H9 (cell line): ENCODE measurements around the gene INCENP. TPM values are rescaled to one million over a fixed set of nuclear protein-coding genes. Genes with fewer than 3 reads are reported as not detected.

ENCODE experiments used
- DNase-seq: peaks from one replicate; pipeline ENCODE4 v3.0.0-alpha.2; 2017
- H2AFZ ChIP-seq: one replicate; pipeline ENCODE4 v1.6.1; 2013; ENCODE audit warnings: mild to moderate bottlenecking, low read length, control low read depth, moderate library complexity
- H2AK5ac ChIP-seq: 2 replicates; pipeline ENCODE4 v1.6.1; 2013; ENCODE audit warnings: low read length, control low read depth, mixed read lengths; ENCODE audit not compliant: insufficient read length
- H2BK120ac ChIP-seq: one replicate; pipeline ENCODE4 v1.6.1; 2013; ENCODE audit warnings: low read depth, mild to moderate bottlenecking, low read length, control low read depth, inconsistent platforms; ENCODE audit not compliant: poor library complexity, severe bottlenecking
- H2BK12ac ChIP-seq: 2 replicates; pipeline ENCODE4 v1.6.1; 2013; ENCODE audit warnings: low read length, control low read depth, mixed read lengths, low read depth; ENCODE audit not compliant: insufficient read length
- H2BK15ac ChIP-seq: 2 replicates; pipeline ENCODE4 v1.6.1; 2013; ENCODE audit warnings: low read depth, low read length, control low read depth
- H2BK20ac ChIP-seq: one replicate; pipeline ENCODE4 v1.6.1; 2013; ENCODE audit warnings: low read depth, mild to moderate bottlenecking, low read length, control low read depth, inconsistent platforms; ENCODE audit not compliant: poor library complexity, severe bottlenecking
- H2BK5ac ChIP-seq: 2 replicates; pipeline ENCODE4 v1.6.1; 2013; ENCODE audit warnings: low read length, control low read depth, mixed read lengths; ENCODE audit not compliant: insufficient read length
- H3K14ac ChIP-seq: 2 replicates; pipeline ENCODE4 v1.6.1; 2013; ENCODE audit warnings: low read length, control low read depth; ENCODE audit not compliant: insufficient read depth
- H3K18ac ChIP-seq: 2 replicates; pipeline ENCODE4 v1.6.1; 2013; ENCODE audit warnings: low read depth, mild to moderate bottlenecking, mixed read lengths, low read length, control low read depth; ENCODE audit not compliant: insufficient read length
- H3K23ac ChIP-seq: 2 replicates; pipeline ENCODE4 v1.6.1; 2013; ENCODE audit warnings: low read length, control low read depth, mixed read lengths, low read depth; ENCODE audit not compliant: insufficient read length
- H3K23me2 ChIP-seq: 2 replicates; pipeline ENCODE4 v1.6.1; 2013; ENCODE audit warnings: low read depth, mild to moderate bottlenecking, mixed read lengths, low read length, control low read depth; ENCODE audit not compliant: insufficient read length, poor library complexity, severe bottlenecking
- H3K27ac ChIP-seq: 2 replicates; pipeline ENCODE4 v1.5.1; 2013; ENCODE audit warnings: low read length, control low read depth, mixed read lengths, low read depth; ENCODE audit not compliant: insufficient read length
- H3K27me3 ChIP-seq: 2 replicates; pipeline ENCODE4 v1.6.1; 2013; ENCODE audit warnings: low read length, control low read depth, inconsistent platforms; ENCODE audit not compliant: insufficient read depth
- H3K4ac ChIP-seq: 2 replicates; pipeline ENCODE4 v1.6.1; 2013; ENCODE audit warnings: low read depth, mild to moderate bottlenecking, control low read depth, inconsistent platforms, low read length, moderate library complexity
- H3K4me1 ChIP-seq: 2 replicates; pipeline ENCODE4 v1.6.1; 2013; ENCODE audit warnings: low read length, control low read depth, inconsistent platforms; ENCODE audit not compliant: insufficient read depth
- H3K4me2 ChIP-seq: 2 replicates; pipeline ENCODE4 v1.6.1; 2013; ENCODE audit warnings: low read length, control low read depth, mixed read lengths; ENCODE audit not compliant: insufficient read length, insufficient read depth
- H3K56ac ChIP-seq: 2 replicates; pipeline ENCODE4 v1.6.1; 2013; ENCODE audit warnings: low read depth, mild to moderate bottlenecking, mixed read lengths, low read length, control low read depth; ENCODE audit not compliant: insufficient read length
- H3K79me1 ChIP-seq: 2 replicates; pipeline ENCODE4 v1.6.1; 2013; ENCODE audit warnings: low read depth, mild to moderate bottlenecking, moderate library complexity, low read length, control low read depth, inconsistent platforms; ENCODE audit not compliant: insufficient read depth, poor library complexity, severe bottlenecking
- H3K79me2 ChIP-seq: 2 replicates; pipeline ENCODE4 v1.6.1; 2013; ENCODE audit warnings: low read length, control low read depth, inconsistent platforms; ENCODE audit not compliant: insufficient read depth
- H3K9ac ChIP-seq: 2 replicates; pipeline ENCODE4 v1.6.1; 2013; ENCODE audit warnings: low read length, control low read depth, mixed read lengths; ENCODE audit not compliant: insufficient read length; ENCODE audit errors: extremely low read depth
- H3K9me3 ChIP-seq: one replicate; pipeline ENCODE4 v1.6.1; 2013; ENCODE audit warnings: low read depth, low read length, inconsistent platforms; ENCODE audit not compliant: control insufficient read depth
- H3T11ph ChIP-seq: one replicate; pipeline ENCODE4 v1.6.1; 2013; ENCODE audit warnings: mild to moderate bottlenecking, low read length, control low read depth, inconsistent platforms
- H4K20me1 ChIP-seq: one replicate; pipeline ENCODE4 v1.6.1; 2013; ENCODE audit not compliant: control insufficient read depth, insufficient read length, insufficient read depth
- H4K5ac ChIP-seq: 2 replicates; pipeline ENCODE4 v1.6.1; 2013; ENCODE audit warnings: low read depth, mild to moderate bottlenecking, mixed read lengths, low read length, control low read depth; ENCODE audit not compliant: insufficient read length
- H4K8ac ChIP-seq: replicated peaks from 2 replicates; pipeline ENCODE4 v1.6.1; 2013; ENCODE audit warnings: low read length, control low read depth, mixed read lengths, low read depth; ENCODE audit not compliant: insufficient read length
- H4K91ac ChIP-seq: 2 replicates; pipeline ENCODE4 v1.6.1; 2013; ENCODE audit warnings: low read depth, mild to moderate bottlenecking, moderate library complexity, mixed read lengths, low read length, control low read depth; ENCODE audit not compliant: insufficient read length
- H3K27ac Mint-ChIP-seq, 3 experiments: 2 replicates in 2 of 3; 3 replicates in 1 of 3; pipeline ENCODE4 v1.8.0; 2020 to 2021; ENCODE audit warnings: mixed read lengths in 3 of 3, mild to moderate bottlenecking in 1 of 3, moderate library complexity in 1 of 3
- H3K27me3 Mint-ChIP-seq: 2 replicates; pipeline ENCODE4 v1.8.0; 2021; ENCODE audit warnings: low read depth, mild to moderate bottlenecking, moderate library complexity, mixed read lengths
- H3K36me3 Mint-ChIP-seq, 3 experiments: 2 replicates in 2 of 3; 3 replicates in 1 of 3; pipeline ENCODE4 v1.8.0; 2020 to 2021; ENCODE audit warnings: low read depth in 3 of 3, mixed read lengths in 3 of 3; ENCODE audit not compliant: insufficient read depth in 1 of 3
- H3K4me1 Mint-ChIP-seq, 2 experiments: 2 replicates each; pipeline ENCODE4 v1.8.0; 2020; ENCODE audit warnings: mixed read lengths in 2 of 2
- H3K4me3 Mint-ChIP-seq, 2 experiments: 2 replicates in 1 of 2; 3 replicates in 1 of 2; pipeline ENCODE4 v1.8.0; 2020 to 2021; ENCODE audit warnings: mild to moderate bottlenecking in 2 of 2, mixed read lengths in 2 of 2, moderate library complexity in 1 of 2
- H3K9me3 Mint-ChIP-seq, 2 experiments: 2 replicates in 1 of 2; 3 replicates in 1 of 2; pipeline ENCODE4 v1.8.0; 2020; ENCODE audit warnings: mild to moderate bottlenecking in 2 of 2, mixed read lengths in 2 of 2, moderate library complexity in 1 of 2
- CTCF ChIP-seq: fragments of 200-600 bp; sonication (generic); conservative IDR thresholded peaks from 3 replicates; pipeline ENCODE4 v1.8.0; 2021; ENCODE audit warnings: antibody characterized with exemption, mild to moderate bottlenecking
- WGBS: extraction: QIAGEN DNeasy Blood & Tissue Kit; methylation state at CpG from one replicate; pipeline ENCODE4 v1.1.7; 2013; ENCODE audit warnings: missing lambda C conversion rate, low lambda C conversion rate, mixed read lengths; ENCODE audit not compliant: insufficient read length; ENCODE audit errors: extremely low coverage; 5-methylcytosine and 5-hydroxymethylcytosine counted together
- total RNA-seq: library from RNA; stranded (reverse); gene quantifications from 2 replicates; pipeline ENCODE4 v1.2.1, GENCODE V29; 2021

The INCENP gene
- total RNA-seq, 1 experiment from 2014 or later = 99.9 TPM

GRCh38 chr11:62166371-62166770 lies 42.6 kb downstream of the INCENP start:
- no peak for DNase-seq
- no peaks in the 10 kb centered on the region for H3K23me2 ChIP-seq
- H2BK5ac ChIP-seq = no peak overlapping the region
- H3K9me3 ChIP-seq = no peaks in the 10 kb centered on the region
- no peak overlapping the region for H3K4me2 ChIP-seq
- H4K20me1 ChIP-seq = no peaks in the 10 kb centered on the region
- H2AFZ ChIP-seq = no peak overlapping the region
- Mint-ChIP-seq H3K36me3 (no peaks in the 10 kb centered on the region), H3K27ac (no peak overlapping the region), H3K27me3 (peaks cover 15% of the 10 kb centered on the region), H3K9me3 (no peaks in the 10 kb centered on the region), H3K4me3 (no peak overlapping the region), H3K4me1 (peaks cover 1% of the 10 kb centered on the region in 2 experiments)
- no peak overlapping the region for H3K4ac ChIP-seq
- no peak overlapping the region for H3K27ac ChIP-seq
- H4K8ac ChIP-seq = no peak overlapping the region
- no peak overlapping the region for H4K91ac ChIP-seq
- H3K4me1 ChIP-seq = no peaks in the 10 kb centered on the region
- H3K18ac ChIP-seq = no peak overlapping the region
- H3K23ac ChIP-seq = no peak overlapping the region
- WGBS = no CpG with 5 or more reads among the region's 10 CpGs
- H2AK5ac ChIP-seq = no peak overlapping the region
- no peak overlapping the region for H3K9ac ChIP-seq
- no peak overlapping the region for H3T11ph ChIP-seq
- H2BK12ac ChIP-seq = no peak overlapping the region
- no peak overlapping the region for H3K14ac ChIP-seq
- H4K5ac ChIP-seq = no peak overlapping the region
- no peaks in the 10 kb centered on the region for H3K79me1 ChIP-seq
- no peak overlapping the region for H2BK120ac ChIP-seq
- H2BK20ac ChIP-seq = no peak overlapping the region
- H3K79me2 ChIP-seq = no peaks in the 10 kb centered on the region
- no peak overlapping the region for H2BK15ac ChIP-seq
- TF ChIP-seq CTCF = no peak
- H3K27me3 ChIP-seq = no peaks in the 10 kb centered on the region
- no peak overlapping the region for H3K56ac ChIP-seq
